Measurements from ENCODE around the gene ZNF660.

GRCh38 chr3:44632193-44632592 lies 47.4 kb downstream of the ZNF660 start:
- TF ChIP-seq CTCF (optimal IDR thresholded peaks at IDR 0.05 in 1 of 3, IDR thresholded peaks at IDR 0.05 in 1 of 3, conservative IDR thresholded peaks at IDR 0.05 in 1 of 3; ENCODE audit: extremely low read depth in 1 of 3, insufficient read depth in 2 of 3, low read length in 3 of 3) (no peak), EZH2 (IDR thresholded peaks at IDR 0.05; ENCODE audit: low read length) (no peak)
